Astrocyte (in vitro differentiated cells and primary cell): ENCODE data around the gene CISH.

ENCODE experiments used
- EZH2 ChIP-seq: IDR thresholded peaks from 2 replicates; pipeline ENCODE4 v1.6.1; 2012; ENCODE audit warnings: mild to moderate bottlenecking, low read length, inconsistent platforms; ENCODE audit not compliant: insufficient read depth
- TF ChIP-seq, protein P1 (sequence below): IDR thresholded peaks from 2 replicates; pipeline ENCODE4 v1.5.1; 2011; ENCODE audit warnings: low read depth, mild to moderate bottlenecking, inconsistent platforms, low read length, moderate library complexity; ENCODE audit not compliant: insufficient read depth

DNA sequence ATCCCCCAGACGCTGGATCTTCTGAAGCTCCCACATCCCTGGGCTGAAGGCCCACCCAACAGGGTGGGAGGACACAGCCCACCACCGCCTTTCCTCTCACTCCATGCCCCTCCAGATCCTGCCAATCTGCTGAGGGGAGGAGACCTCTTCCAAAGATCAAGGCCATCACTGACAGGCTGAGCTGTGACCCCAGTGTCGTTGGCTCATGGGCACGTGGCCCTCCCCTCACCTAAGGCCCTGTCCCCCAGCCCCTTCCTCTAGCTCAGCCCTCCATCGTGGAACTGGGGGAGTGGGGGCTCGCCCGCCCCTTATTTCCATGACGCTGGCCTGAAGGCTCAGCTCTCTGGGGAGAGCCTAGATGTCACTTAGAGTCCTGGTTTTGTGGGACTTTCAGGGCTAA, 54.5 kb downstream of the CISH start:
- TF ChIP-seq, protein P1, sequence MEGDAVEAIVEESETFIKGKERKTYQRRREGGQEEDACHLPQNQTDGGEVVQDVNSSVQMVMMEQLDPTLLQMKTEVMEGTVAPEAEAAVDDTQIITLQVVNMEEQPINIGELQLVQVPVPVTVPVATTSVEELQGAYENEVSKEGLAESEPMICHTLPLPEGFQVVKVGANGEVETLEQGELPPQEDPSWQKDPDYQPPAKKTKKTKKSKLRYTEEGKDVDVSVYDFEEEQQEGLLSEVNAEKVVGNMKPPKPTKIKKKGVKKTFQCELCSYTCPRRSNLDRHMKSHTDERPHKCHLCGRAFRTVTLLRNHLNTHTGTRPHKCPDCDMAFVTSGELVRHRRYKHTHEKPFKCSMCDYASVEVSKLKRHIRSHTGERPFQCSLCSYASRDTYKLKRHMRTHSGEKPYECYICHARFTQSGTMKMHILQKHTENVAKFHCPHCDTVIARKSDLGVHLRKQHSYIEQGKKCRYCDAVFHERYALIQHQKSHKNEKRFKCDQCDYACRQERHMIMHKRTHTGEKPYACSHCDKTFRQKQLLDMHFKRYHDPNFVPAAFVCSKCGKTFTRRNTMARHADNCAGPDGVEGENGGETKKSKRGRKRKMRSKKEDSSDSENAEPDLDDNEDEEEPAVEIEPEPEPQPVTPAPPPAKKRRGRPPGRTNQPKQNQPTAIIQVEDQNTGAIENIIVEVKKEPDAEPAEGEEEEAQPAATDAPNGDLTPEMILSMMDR, result no peak
- TF ChIP-seq EZH2, result no peak
